B cell (primary cell): ENCODE measurements around the gene LRP5. TPM values are rescaled to one million over a fixed set of nuclear protein-coding genes. Genes with fewer than 3 reads are reported as not detected.

Experiments
- ATAC-seq: fragments of 200-7000 bp; cut with Tn5 transposase; one replicate; pipeline ENCODE4 v1.10.0; 2021; ENCODE audit warnings: low read depth, mild to moderate bottlenecking, moderate number of reproducible peaks, moderate library complexity
- CTCF ChIA-PET: fragments of 350-600 bp; sonication (Branson Sonifier 250); formaldehyde crosslinking; loops from one replicate; lab custom pipeline; 2021; ENCODE audit warnings: antibody characterized with exemption, inconsistent platforms; lab: Charles Lee
- POLR2A ChIA-PET: fragments of 350-600 bp; sonication (Branson Sonifier 250); formaldehyde crosslinking; loops from one replicate; lab custom pipeline; 2021; ENCODE audit warnings: antibody characterized with exemption; lab: Charles Lee
- DNase-seq: peaks from one replicate; pipeline ENCODE4 v3.0.0; 2013
- H2AFZ ChIP-seq: 2 replicates; pipeline ENCODE4 v1.6.1; 2012; ENCODE audit warnings: mild to moderate bottlenecking, low read depth, low read length; ENCODE audit not compliant: insufficient read depth, poor library complexity, severe bottlenecking
- H3K27ac ChIP-seq, 2 donors: 1 replicate in 1 of 2; 2 replicates in 1 of 2; pipeline ENCODE4 v1.5.1; 2012 to 2013; ENCODE audit warnings: low read length in 2 of 2, mild to moderate bottlenecking in 2 of 2, moderate library complexity in 1 of 2
- H3K27me3 ChIP-seq, 4 experiments: fragments of 200-600 bp in 1 of 4; sonication (generic) in 1 of 4; replicated peaks in 1 of 4; 1 replicate in 2 of 4; 2 replicates in 2 of 4; pipeline versions ENCODE4 v1.6.1 to v1.7.0; 2013 to 2016; ENCODE audit warnings: low read length in 3 of 4, mild to moderate bottlenecking in 2 of 4, mixed read lengths in 1 of 4, moderate library complexity in 1 of 4; ENCODE audit not compliant: insufficient read depth in 4 of 4, control insufficient read depth in 3 of 4; ENCODE audit errors: control extremely low read depth in 1 of 4
- H3K36me3 ChIP-seq, 2 experiments: replicated peaks in 1 of 2; 1 replicate in 1 of 2; 2 replicates in 1 of 2; pipeline versions ENCODE4 v1.6.1 to v1.7.1; 2013; ENCODE audit warnings: low read length in 1 of 2; ENCODE audit not compliant: insufficient read depth in 2 of 2, control insufficient read depth in 1 of 2; ENCODE audit errors: control extremely low read depth in 1 of 2, extremely low read depth in 1 of 2
- H3K4me1 ChIP-seq, 2 donors: fragments of 200-600 bp in 1 of 2; sonication (generic) in 1 of 2; 1 replicate in 1 of 2; 2 replicates in 1 of 2; pipeline versions ENCODE4 v1.5.1 to v1.6.1; 2013 to 2017; ENCODE audit warnings: low read length in 2 of 2; ENCODE audit not compliant: control insufficient read depth in 2 of 2, insufficient read depth in 2 of 2
- H3K4me2 ChIP-seq: replicated peaks from 2 replicates; pipeline ENCODE3; 2012; ENCODE audit warnings: mild to moderate bottlenecking, low read depth, low read length; ENCODE audit not compliant: poor library complexity, severe bottlenecking
- H3K4me3 ChIP-seq, 5 experiments: fragments of 200-600 bp in 1 of 5; sonication (generic) in 1 of 5; 1 replicate in 3 of 5; 2 replicates in 2 of 5; pipeline versions ENCODE4 v1.5.1 to v1.7.0; 2011 to 2016; ENCODE audit warnings: low read length in 4 of 5, mild to moderate bottlenecking in 4 of 5, low read depth in 2 of 5, control low read depth in 1 of 5, moderate library complexity in 1 of 5; ENCODE audit not compliant: insufficient read depth in 1 of 5; ENCODE audit errors: control extremely low read depth in 1 of 5, extremely low read depth in 1 of 5
- H3K79me2 ChIP-seq: fragments of 200-600 bp; sonication (generic); one replicate; pipeline ENCODE4 v1.6.0; 2016; ENCODE audit warnings: low read length; ENCODE audit not compliant: control insufficient read depth, insufficient read depth
- H3K9ac ChIP-seq: fragments of 200-600 bp; sonication (generic); 2 replicates; pipeline ENCODE4 v1.6.1; 2017; ENCODE audit warnings: mild to moderate bottlenecking, low read length, moderate library complexity
- H3K9me3 ChIP-seq, 3 donors: one replicate each; pipeline versions ENCODE4 v1.6.1 to v1.7.1; 2013; ENCODE audit warnings: low read length in 2 of 3; ENCODE audit not compliant: control insufficient read depth in 2 of 3, insufficient read depth in 1 of 3; ENCODE audit errors: control extremely low read depth in 1 of 3
- H4K20me1 ChIP-seq: 2 replicates; pipeline ENCODE4 v1.6.0; 2012; ENCODE audit warnings: mild to moderate bottlenecking, low read length; ENCODE audit not compliant: insufficient read depth, control insufficient read depth, poor library complexity, severe bottlenecking
- H3K27ac Mint-ChIP-seq: one replicate; pipeline ENCODE4 v1.8.0; 2021; ENCODE audit warnings: mixed read lengths
- H3K27me3 Mint-ChIP-seq: one replicate; pipeline ENCODE4 v1.8.0; 2021; ENCODE audit warnings: mixed read lengths
- H3K4me1 Mint-ChIP-seq: one replicate; pipeline ENCODE4 v1.8.0; 2021; ENCODE audit warnings: mixed read lengths
- H3K4me3 Mint-ChIP-seq: one replicate; pipeline ENCODE4 v1.8.0; 2021; ENCODE audit warnings: mixed read lengths
- H3K9me3 Mint-ChIP-seq: one replicate; pipeline ENCODE4 v1.8.0; 2022; ENCODE audit warnings: mixed read lengths; ENCODE audit not compliant: insufficient read depth
- EZH2 ChIP-seq: IDR thresholded peaks from 2 replicates; pipeline ENCODE4 v1.6.1; 2012; ENCODE audit warnings: borderline replicate concordance, low read depth, mild to moderate bottlenecking, moderate library complexity, low read length; ENCODE audit not compliant: insufficient read depth, poor library complexity, severe bottlenecking
- WGBS: methylation state at CpG from one replicate; pipeline ENCODE4 v1.1.5; 2013; ENCODE audit warnings: missing lambda C conversion rate; ENCODE audit not compliant: insufficient coverage; 5-methylcytosine and 5-hydroxymethylcytosine counted together
- intact Hi-C: fragments of 100-400 bp; cut with micrococcal nuclease; formaldehyde crosslinking; loops from one replicate; pipeline ENCODE4 v1.10.0; 2022
- polyA plus RNA-seq: library from polyadenylated mRNA; depleted of rRNA; stranded (reverse); fragments of >200 nt; gene quantifications from 2 replicates; pipeline ENCODE4 v1.2.3, GENCODE V29; 2012
- total RNA-seq, 2 donors: library from RNA; stranded (reverse); fragments of 120-200 nt in 1 of 2; gene quantifications; 1 replicate in 1 of 2; 2 replicates in 1 of 2; pipeline versions ENCODE4 v1.2.3 to v1.2.4, GENCODE V29; 2013 to 2022
- TF ChIP-seq, protein P1 (sequence below): fragments of 200-600 bp; IDR thresholded peaks from one replicate; pipeline ENCODE4 v1.8.0; 2022; ENCODE audit warnings: antibody characterized with exemption, mild to moderate bottlenecking

The LRP5 gene
- total and polyA plus RNA-seq, 2 donors (not counting 1 experiment from before 2014, with no cell fraction given): 2.4 to 13.9 TPM

- Mint-ChIP-seq H3K9me3 (no peaks in the 10 kb centered on the region), H3K27ac (no peak overlapping the region), H3K4me1 (peaks cover 64% of the 10 kb centered on the region), H3K27me3 (no peaks in the 10 kb centered on the region), H3K4me3 (peak overlapping the region; percentile 21)
- DNase-seq: no peak
- ChIA-PET CTCF (interaction anchor here (1.4 kb wide), 1 partner anchor 207 kb away, joined by 3 read pairs; no protein-coding TSS in a partner anchor), POLR2A (no interaction called here)
- Histone ChIP-seq H3K79me2 (peaks cover 81% of the 10 kb centered on the region), H3K27me3 (no peaks in the 10 kb centered on the region), H4K20me1 (peaks cover 73% of the 10 kb centered on the region), H3K4me2 (peak overlapping the region; percentile 91), H2AFZ (no peak overlapping the region), H3K4me1 (peaks cover 52 to 57% of the 10 kb centered on the region in 2 donors), H3K4me3 (no peak overlapping the region), H3K36me3 (peaks cover 0 to 3% of the 10 kb centered on the region in 2 experiments), H3K9me3 (no peaks in the 10 kb centered on the region), H3K27ac (peak overlapping the region in 1 of 2 donors; percentile 19), H3K9ac (no peak overlapping the region)
- ATAC-seq: no peak
- intact Hi-C loops: loop anchor here (5.0 to 10.0 kb wide), 3 partner anchors 81 to 581 kb away; partner anchors contain the start of genes NDUFS8, TCIRG1 and TPCN2
- TF ChIP-seq, protein P1, sequence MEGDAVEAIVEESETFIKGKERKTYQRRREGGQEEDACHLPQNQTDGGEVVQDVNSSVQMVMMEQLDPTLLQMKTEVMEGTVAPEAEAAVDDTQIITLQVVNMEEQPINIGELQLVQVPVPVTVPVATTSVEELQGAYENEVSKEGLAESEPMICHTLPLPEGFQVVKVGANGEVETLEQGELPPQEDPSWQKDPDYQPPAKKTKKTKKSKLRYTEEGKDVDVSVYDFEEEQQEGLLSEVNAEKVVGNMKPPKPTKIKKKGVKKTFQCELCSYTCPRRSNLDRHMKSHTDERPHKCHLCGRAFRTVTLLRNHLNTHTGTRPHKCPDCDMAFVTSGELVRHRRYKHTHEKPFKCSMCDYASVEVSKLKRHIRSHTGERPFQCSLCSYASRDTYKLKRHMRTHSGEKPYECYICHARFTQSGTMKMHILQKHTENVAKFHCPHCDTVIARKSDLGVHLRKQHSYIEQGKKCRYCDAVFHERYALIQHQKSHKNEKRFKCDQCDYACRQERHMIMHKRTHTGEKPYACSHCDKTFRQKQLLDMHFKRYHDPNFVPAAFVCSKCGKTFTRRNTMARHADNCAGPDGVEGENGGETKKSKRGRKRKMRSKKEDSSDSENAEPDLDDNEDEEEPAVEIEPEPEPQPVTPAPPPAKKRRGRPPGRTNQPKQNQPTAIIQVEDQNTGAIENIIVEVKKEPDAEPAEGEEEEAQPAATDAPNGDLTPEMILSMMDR: no peak
- TF ChIP-seq EZH2: no peak
- no CpG with 5 or more reads among the region's 1 CpG for WGBS
Observed at GRCh38 chr11:68463714-68464113, 151.3 kb downstream of the LRP5 start.

GRCh38 chr11:68467201-68467834 lies 154.9 kb downstream of the LRP5 start:
- peaks cover 99% of the 10 kb centered on the region for H4K20me1 ChIP-seq
- Mint-ChIP-seq H3K4me3 (peak overlapping the region; percentile 54), H3K9me3 (no peaks in the 10 kb centered on the region), H3K27me3 (no peaks in the 10 kb centered on the region), H3K27ac (no peak overlapping the region), H3K4me1 (peaks cover 87% of the 10 kb centered on the region)
- DNase-seq: no peak
- no peaks in the 10 kb centered on the region for H3K9me3 ChIP-seq
- no peak for ATAC-seq
- TF ChIP-seq, protein P1: no peak
- TF ChIP-seq EZH2: no peak
- peak overlapping the region in 1 of 2 donors; percentile 25 for H3K27ac ChIP-seq
- ChIA-PET CTCF (no interaction called here), POLR2A (no interaction called here)
- H3K9ac ChIP-seq: no peak overlapping the region
- 81% methylated on average over 4 of the region's 8 CpGs for WGBS
- H3K4me3 ChIP-seq: no peak overlapping the region
- no peaks in the 10 kb centered on the region for H3K27me3 ChIP-seq
- H3K36me3 ChIP-seq: peaks cover 3 to 4% of the 10 kb centered on the region in 2 experiments
- peak overlapping the region; percentile 11 for H3K4me2 ChIP-seq
- intact Hi-C loops: loop anchor here (10.0 kb wide), 2 partner anchors 433 to 577 kb away; partner anchors contain the start of genes NDUFS8, TCIRG1 and TPCN2
- peaks cover 100% of the 10 kb centered on the region for H3K79me2 ChIP-seq
- H3K4me1 ChIP-seq: peaks cover 72 to 81% of the 10 kb centered on the region in 2 donors
- H2AFZ ChIP-seq: no peak overlapping the region
